ENCODE data around the gene ACTL8.

The ACTL8 gene

DNA sequence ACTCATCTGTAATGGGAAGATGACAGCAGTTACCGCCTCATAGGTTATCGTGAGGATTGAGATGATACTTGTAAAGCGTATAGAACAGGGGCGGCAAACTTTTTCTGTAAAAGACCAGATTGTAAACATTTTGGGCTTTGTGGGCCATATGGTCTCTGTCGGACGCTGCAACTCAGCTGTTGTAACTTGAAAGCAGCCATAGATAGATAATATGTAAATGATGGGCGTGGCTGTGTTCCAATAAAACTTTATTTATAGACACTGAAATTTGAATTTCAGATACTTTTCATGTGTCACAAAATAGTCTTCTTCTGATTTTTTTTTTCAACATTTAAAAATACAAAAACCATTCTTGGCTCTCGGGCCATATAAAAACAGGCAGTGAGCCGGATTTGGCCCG is 15.8 kb downstream of the ACTL8 start:
- DNase-seq (ENCODE audit: low read depth, low spot score) = no peak

DNA sequence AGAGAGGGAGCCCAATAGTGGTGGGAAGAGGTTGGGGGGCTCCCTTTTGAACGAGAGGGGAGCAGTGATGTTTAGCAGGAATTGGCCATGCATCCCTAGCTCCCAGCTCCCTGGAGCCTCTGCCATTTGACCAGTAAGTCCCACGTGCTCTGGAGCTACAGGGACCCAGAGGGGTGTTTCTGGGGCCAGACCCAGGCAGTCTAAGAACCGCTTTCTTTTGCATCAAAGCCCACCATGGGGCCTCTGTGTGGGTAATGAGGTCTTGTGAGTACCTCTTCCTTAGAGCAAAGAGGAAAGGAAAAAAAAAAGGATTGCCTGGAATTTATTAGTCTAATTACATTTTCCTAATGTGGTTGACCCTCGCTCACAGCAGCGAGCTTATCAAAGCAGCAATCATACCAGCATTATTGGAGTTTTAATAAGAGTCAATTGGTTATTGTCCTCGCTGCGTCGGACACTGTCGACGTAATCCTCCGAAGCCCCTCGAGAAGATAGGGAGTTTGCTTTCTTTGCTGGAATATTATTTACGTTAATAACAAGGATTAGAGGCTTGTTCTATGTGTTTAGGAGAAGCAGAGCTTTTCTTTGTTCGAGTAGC is 17.6 kb downstream of the ACTL8 start:
- DNase-seq (ENCODE audit: low read depth, low spot score) = no peak

DNA sequence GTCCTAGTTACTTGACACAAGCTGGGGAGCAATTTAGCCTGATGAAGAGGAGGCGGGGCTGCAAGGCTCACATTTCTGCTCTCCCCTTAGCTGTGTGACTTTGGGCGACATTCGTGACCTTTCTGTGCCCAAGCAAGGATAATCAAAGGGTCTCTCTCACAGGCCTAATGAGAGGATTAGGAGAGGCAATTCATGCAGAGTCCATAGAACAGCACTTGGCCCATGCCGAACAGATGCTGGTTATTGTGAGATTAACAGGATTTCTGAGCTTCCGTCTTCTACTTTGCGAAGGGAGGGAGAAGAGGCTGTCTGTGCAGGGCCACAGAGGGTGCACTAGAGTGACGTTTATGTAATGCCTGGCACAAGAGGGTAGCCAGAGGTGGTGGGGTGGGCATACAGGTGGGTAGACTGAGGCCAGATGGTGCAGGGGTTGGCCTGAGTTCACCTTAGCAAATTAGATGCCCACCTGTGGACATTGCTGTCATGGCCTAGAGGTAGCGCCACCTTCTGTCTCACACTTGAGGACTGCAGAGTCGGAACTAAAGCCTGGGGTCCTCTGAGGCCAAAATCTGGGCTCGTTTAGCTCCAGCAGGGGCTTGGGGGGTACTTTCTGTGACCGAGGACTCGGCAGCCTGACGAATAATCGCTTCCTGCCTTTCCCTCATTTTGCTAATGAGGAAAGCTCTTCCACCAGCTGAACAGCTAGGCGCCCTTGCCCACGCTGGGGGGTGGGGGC is 18.6 kb downstream of the ACTL8 start:
- no peak for DNase-seq (ENCODE audit: low read depth, low spot score)

DNA sequence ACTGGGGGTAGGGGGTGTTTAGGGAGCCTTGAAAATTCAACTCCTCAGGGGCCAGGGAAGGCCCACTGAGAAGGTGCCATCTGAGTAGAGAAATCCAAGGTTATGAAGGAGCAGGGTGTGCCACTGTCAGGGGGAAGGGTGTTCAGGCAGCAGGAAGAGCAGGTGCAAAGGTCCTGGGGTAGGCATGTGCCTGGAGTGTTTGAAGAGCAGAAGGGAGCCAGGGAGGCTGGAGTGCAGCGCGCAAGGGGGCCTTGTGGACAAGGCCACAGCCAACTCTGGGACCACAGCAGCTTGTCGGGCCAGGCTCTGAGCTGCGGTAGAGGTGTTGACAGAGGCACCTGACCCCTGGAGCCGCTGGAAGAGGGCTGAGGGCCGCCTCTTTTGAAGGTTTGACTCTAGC is 19.3 kb downstream of the ACTL8 start:
- DNase-seq (ENCODE audit: low read depth, low spot score) = no peak

DNA sequence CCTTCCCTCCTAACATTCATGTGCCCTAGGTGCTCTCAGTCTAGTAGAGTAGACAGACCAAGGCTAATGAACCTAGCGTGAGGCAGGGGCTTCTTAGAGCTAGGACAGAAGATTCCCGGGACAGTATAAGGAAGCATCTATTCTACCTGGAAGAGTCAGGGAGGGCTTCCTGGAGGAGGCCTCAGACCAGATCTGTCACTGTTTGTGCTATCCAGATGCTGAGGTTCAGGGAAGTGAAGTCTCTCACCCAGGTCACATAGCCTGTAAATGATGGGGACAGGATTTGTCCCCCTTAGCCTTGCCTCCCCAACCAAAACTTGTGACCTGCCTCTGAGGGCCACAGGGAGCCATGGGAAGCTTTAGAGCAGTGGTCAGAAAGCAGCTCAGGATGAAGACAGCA is 20.7 kb downstream of the ACTL8 start:
- DNase-seq (ENCODE audit: low read depth, low spot score) = no peak

DNA sequence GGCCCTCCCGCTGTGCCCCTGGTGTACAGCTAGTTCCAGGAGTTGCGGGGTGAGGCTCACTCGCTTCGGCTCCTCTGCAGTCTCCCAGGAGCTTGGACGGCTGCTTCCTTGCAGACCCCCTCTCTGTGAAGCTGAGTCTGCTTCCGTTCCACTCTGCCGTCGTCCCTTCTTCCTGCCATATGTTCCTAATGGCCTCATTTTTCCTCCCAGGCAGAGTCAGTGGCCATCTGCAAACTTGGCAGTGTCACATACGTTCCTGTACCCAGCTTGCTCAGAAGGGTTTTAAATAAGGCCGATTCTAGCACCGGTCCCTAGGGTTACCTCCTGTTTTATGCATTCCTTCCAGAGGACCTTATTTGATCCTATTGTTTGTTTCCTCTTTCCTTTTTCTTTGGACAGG is 21.3 kb downstream of the ACTL8 start:
- no peak for DNase-seq (ENCODE audit: low read depth, low spot score)

DNA sequence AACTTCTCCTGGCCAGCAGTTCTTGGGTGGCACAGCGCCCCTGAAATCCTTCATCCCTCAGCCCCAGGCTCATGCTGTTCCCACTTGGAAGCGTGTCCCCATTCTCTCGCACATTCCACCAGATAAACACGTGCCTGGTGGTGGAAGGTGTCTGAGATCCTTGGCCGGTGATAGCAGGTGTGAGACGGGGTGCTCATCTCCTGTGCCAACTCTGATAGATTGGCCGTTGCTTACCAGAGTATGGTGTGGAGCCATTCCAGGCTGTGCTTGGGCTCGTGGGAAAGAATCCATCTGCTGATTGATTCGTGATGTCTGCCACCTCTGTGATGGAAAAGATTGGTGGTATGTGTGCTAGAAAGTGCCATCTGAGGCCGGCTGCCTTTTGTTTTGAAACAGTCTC is 22.2 kb downstream of the ACTL8 start:
- no peak for DNase-seq (ENCODE audit: low read depth, low spot score)

DNA sequence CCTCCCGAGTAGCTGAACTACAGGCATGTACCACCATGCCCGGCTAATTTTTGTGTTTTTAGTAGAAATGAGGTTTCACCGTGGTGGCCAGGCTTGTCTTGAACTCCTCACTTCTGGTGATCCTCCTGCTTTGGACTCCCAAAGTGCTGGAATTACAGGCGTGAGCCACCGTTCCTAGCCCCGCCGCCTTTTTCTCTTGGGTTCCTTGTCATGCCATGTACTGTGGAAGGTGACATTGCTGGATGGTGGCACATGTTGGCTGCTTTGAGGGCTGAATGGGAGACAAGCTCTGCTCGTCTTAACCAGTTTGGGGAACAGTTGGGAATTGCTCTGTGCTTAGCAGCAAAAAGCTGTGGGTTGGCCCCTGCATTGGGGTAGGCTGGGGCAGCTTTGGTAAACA is 22.7 kb downstream of the ACTL8 start:
- no peak for DNase-seq (ENCODE audit: low read depth, low spot score)

DNA sequence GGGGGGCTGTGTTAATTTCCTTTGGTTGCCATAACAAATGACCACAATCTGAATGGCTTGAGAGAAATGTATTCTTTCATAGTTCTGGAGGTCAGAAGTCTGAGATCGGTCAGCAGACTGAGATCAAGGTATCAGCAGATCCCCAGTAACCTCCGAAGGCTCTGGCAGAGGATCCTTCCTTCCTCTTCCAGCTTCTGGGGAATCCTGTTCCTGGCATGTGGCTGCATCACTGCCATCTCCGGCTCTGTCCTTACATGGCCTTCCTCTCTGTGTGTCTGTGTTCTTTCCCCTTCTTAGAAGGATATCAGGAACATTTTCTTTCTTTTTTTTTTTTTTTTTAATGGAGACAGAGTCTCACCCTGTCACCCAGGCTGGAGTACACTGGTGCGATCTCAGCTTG is 25.8 kb downstream of the ACTL8 start:
- DNase-seq (ENCODE audit: low read depth, low spot score) = no peak

DNA sequence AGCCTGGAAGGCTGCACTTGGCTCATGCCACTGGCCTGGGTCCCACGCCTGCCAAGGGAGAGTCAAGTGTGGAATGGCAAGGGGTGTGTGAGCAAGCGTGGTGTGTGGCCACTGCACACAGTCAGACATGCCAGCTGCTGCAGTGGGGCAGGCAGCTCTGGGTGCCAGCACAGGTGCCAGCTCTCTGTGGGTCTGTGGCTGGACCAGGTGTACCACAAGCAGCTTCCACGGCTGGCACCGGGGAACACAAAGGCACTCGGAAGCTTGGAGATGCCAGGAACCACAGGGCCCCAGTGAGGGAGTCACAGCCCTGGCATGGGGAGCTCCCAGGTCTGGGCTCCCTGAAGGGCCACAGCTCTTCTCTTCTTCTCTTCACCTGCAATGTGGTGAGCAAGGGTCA is 34.8 kb downstream of the ACTL8 start:
- no peak for DNase-seq (ENCODE audit: low read depth, low spot score)

DNA sequence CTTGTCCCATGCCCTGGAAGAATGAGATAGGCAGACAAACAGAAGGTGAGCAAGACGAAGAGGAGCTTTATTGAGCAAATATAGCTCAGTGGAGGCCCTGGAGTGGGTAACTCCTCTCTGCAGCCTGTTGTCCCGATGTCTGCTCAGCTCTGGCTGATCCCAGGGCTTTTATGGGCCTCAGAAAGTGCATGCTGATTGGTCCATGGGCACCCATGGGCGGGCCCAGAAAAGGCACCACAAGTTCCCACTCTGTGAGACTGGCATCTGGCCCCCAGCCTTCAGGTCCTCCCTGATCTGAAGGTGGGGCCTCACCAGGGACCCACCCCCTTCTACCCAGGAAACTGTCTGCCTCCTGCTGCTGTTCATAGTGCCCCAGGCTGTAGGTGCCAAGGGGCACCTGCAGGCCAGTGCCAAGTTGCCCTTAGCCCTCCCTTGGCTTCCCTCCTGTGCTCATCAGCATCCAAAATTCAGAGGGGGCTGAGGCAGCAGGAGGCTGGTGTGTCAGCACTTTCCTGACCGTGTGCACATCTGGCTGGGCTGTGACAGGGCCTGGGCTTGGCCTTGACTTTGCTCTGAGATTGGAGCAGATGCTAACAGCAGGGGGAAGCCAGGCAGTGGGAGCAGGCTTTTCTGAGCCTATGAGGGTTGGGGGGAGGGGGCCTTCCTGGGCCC is 35.4 kb downstream of the ACTL8 start:
- no peak for DNase-seq (ENCODE audit: low read depth, low spot score)

DNA sequence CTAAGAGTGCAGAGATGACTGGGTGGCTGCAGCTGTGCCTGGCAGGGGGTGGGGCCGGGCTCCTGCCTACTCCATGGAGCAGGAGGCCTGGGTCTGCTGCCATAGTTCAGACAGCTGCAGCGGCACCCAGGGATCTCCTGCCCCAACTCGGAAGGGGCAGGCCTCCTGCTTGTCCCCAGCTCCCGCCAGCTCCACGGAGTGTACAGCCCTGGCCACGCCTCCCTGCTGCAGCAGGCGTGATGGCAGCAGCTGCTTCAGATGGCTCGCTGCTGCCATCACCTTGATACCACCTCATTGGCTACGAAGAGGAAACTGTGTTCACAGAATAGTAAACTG is 35.9 kb downstream of the ACTL8 start:
- no peak for DNase-seq (ENCODE audit: low read depth, low spot score)

DNA sequence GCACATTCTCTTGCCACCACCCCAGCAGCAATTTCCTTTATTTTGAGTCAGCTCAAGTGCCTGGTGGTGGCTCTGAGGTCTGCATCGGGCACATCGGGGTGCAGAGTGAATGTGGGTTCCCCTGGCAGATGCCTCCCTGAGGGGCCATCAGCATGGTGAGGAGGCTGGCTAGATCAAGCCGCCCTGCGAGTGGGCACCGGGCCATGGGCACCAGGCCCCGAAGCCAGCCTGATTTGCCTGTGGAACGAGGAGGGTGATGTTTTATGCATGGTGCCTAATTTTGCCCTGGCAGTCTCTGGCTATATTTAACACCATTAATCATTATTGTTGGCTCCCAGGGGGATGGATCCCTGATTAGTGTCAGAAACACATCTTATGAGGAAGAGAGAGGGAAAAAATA is 36.3 kb downstream of the ACTL8 start:
- no peak for DNase-seq (ENCODE audit: low read depth, low spot score)

DNA sequence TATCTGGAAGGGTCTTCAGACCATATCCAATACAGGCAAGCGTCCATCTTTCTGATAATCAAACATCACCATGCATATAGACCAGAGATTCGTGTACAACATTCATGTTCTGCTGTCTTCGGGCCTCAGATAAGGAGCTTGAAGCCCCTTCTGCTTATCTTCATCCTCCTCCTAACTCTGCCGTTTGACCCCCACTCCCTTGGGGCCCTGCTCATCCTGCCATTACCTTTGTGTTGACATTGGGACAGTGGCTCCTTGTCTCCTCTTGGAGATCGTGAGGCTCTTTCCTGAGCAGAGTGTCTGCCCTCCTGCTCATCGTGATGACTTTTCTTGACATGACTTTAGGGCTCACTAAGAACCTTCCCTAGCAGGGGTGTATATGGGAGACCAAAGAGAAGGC is 37.3 kb downstream of the ACTL8 start:
- DNase-seq (ENCODE audit: low read depth, low spot score) = no peak

DNA sequence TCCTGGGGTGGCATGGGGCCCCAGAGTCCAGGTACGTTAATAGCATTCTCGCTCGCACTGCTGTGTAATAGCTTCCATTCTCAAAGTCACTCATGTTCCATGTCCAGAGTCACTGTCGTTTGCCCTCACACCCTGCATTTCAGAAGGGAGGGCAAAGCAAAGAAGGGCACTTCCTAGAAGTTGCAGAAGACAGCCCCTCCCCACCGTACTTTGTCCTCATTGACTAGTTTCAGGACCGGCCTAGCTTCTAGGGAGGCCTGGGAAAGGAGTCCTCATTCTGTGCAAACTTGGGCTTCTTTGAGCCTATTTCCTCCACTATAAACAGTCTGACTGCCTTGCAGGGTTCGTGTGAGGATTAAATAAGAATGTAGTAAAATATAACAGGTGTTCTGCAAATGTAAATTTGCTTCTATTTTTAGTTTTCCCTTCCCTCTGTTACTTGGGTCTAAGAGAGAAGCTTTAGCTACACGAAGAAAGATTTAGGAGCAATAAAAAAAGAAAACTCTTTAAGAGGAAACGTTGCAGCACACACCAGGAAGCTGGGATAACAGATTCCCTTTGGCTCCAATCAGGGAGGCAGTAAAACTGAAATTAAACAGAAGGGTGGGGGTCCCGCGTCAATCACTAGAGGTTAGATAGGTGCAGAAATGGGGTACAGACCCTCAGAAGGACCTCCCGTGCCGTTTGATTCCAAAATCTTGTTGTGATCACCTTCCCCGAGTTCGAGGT is 40.1 kb downstream of the ACTL8 start:
- DNase-seq (ENCODE audit: low read depth, low spot score) = no peak

DNA sequence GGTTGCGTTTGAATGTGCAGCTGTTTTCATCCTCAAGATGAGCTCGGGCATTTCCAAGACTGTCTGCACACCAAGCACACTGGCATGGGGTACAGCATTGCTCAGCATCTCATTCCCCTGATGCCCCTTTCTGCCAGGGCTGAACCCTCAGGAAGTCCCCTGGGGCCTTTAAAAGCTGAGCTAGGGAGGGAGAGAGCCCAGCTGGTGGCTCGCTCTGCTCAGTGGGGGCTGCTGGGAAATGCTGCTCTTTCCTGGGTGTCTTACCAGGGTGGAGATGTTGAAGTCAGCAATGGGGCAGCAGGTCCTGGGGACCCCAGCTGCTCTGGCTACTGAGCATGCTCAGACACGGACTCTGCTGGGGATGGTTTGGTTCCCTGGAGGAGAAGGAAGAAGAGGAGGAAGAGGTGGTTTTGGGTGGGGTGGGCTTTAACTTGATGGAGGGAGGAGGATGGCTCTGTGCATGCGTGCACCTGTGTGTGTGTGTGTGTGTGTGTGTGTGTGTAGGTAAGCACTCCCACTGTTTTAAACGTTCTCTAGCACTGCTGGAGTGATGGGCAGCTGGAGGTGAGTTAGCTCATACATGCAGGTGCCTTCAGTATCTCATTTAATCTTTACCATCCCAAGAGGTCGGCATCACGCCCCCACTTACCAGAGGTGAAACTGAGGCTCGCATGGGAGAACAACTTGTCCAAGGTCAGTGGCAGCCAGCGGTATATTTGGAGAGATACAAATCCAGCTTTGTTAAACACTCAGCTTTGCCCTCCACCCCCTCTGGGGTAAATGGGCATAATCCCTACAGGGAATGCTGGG is 40.9 kb downstream of the ACTL8 start:
- DNase-seq (ENCODE audit: low read depth, low spot score) = no peak

DNA sequence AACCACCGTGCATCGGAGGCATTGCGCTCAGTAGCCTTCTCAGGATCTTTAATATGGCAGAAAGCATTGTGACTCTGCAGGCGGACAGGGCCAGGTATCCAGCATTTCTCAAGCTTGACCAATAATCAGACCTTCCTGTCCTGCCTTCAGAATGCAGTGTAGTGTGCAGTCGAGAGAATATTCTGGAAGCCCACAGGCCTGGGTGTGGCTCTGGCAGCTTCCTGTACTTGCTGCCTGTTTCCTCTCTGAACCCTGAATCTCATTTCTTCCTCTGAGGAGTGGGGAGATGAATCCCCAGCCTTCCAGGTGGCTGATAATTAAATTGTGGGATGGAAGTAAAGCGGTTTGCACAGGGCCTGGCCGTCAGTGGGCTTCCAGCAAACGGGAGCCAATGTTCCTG is 42.3 kb downstream of the ACTL8 start:
- no peak for DNase-seq (ENCODE audit: low read depth, low spot score)

DNA sequence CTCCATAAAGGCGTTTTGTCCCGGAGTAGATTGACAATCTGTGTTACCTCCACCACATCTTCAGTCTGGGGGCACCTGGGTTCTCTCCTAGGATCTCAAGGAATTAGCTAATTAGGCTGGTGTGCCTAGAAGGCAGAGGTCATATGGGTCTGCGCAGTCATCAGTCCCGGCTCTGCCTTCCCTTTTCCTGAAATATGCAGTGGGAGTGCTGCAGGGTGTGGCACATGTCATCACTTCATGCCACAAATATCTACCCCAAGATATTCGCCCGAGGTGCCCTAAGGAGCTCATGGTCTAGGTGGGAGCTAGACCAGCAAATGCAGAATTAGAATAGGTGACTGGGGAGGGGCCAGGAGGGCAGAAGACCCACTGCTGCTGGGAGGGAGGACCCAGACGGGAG is 42.9 kb downstream of the ACTL8 start:
- DNase-seq (ENCODE audit: low read depth, low spot score) = no peak

DNA sequence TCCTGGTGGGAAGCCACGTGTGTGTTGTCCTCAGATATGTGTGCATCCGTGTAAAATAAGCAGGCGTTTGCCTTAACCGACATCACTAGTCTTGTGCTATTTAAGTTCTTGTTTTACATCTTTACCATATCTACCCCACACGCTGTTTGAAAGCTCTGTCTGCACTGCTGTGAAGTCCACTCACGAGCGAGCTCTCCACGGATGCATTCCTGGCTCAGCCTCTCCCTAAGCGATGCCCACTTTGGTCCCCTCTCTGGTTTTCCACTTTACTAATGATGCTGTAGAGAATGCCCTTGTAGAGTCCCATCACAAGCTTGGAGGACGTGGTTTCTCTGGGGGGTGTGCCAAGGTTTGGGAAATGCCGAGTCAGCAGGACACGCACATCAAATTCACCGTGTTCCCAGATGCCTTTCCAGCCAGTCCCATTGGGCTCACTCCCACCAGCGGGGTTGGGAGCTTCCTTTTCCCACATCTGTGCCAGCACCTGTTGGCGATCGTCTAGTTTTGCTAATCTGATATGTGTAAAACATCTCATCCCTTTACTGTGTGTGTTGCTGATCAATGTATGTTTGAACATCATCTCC is 43.8 kb downstream of the ACTL8 start:
- DNase-seq (ENCODE audit: low read depth, low spot score) = no peak

DNA sequence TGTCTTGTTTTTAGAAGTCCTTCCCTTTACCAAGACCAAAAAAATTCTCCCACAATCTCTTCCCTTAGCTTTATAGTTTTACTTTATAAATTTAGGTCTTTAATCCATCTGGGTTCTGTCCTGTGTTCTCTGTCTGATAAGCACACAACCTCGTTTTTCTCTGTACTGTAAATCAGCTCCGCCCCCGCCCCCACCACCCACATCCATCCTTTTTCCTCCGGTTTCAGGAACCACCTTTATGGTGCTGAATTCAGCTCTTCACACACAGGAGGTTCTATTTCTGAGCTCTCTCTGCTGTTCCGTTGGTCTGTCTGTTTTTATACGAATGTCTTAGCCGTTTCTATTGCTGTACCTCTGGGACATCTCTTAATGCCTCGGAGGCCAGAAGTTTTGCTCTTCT is 44.5 kb downstream of the ACTL8 start:
- DNase-seq (ENCODE audit: low read depth, low spot score) = no peak

DNA sequence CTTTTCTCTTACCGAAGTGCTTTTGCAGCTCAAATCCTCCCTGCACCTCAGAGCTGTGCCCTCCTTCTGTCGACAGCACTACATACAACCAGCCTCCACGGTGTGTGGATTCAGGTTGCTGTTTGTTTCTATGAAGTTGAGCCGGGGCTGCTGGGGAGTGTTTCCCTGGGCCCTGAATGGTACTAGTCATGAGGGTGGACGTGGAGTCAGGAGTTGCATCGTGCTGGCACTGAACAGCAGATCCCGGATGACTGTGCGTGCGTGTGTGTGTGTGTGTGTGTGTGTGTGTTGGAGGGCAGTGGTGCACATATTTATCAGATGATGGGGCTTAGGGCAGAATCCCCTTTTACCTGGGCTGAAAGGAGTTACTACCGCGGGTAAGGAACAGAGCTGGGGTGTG is 47.0 kb downstream of the ACTL8 start:
- DNase-seq (ENCODE audit: low read depth, low spot score) = no peak

DNA sequence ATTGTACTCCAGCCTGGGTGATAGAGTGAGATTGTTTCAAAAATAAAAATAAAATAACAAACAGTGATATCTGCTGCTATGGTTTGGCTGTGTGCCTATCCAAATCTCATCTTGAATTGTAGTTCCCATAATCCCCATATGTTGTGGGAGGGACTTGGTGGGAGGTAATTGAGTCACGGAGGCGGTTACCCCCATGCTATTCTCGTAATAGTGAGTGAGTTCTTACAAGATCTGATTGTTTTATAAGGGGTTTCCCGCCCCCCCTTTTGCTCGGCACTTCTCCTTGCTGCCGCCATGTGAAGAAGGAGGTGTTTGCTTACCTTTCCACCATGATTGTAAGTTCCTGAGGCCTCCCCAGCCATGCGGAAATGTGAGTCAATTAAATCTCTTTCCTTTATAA is 47.8 kb downstream of the ACTL8 start:
- no peak for DNase-seq (ENCODE audit: low read depth, low spot score)
